ENCODE measurements around the gene OR10A7.

DNA sequence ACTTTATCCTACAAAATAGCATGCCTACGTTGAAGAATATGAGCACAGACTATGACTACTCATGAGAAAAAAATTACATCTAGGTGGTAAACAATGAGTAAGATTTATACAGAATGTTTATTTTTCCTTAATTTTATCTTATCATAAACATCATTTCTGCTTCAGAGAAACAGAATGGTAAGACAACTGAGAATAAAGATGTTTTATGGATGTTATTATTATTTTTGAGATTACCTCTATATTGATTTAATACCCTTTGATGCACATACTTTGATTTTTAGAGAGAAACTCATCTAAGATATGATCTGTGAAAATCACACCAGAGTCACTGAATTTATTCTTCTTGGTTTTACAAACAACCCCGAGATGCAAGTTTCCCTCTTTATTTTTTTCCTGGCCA lies at the start of gene OR10A7:
- no peak for TF ChIP-seq POLR2AphosphoS5 (IDR thresholded peaks at IDR 0.05)
- TF ChIP-seq, protein P1, sequence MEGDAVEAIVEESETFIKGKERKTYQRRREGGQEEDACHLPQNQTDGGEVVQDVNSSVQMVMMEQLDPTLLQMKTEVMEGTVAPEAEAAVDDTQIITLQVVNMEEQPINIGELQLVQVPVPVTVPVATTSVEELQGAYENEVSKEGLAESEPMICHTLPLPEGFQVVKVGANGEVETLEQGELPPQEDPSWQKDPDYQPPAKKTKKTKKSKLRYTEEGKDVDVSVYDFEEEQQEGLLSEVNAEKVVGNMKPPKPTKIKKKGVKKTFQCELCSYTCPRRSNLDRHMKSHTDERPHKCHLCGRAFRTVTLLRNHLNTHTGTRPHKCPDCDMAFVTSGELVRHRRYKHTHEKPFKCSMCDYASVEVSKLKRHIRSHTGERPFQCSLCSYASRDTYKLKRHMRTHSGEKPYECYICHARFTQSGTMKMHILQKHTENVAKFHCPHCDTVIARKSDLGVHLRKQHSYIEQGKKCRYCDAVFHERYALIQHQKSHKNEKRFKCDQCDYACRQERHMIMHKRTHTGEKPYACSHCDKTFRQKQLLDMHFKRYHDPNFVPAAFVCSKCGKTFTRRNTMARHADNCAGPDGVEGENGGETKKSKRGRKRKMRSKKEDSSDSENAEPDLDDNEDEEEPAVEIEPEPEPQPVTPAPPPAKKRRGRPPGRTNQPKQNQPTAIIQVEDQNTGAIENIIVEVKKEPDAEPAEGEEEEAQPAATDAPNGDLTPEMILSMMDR (IDR thresholded peaks at IDR 0.05 in 8 of 11, conservative IDR thresholded peaks at IDR 0.05 in 3 of 11): no peak
